Measurements from ENCODE around the gene GNAT1. TPM values are rescaled to one million over a fixed set of nuclear protein-coding genes. Genes with fewer than 3 reads are reported as not detected.

GNAT1 gene
- total and polyA plus RNA-seq, 8 donors: not detected

GRCh38 chr3:50184242-50184978, 7.0 kb upstream of the GNAT1 start:
- no peak for TF ChIP-seq POLR2AphosphoS5 (IDR thresholded peaks at IDR 0.05)
- no peak for TF ChIP-seq CTCF (IDR thresholded peaks at IDR 0.05)
- no peak for TF ChIP-seq POLR2A (IDR thresholded peaks at IDR 0.05)
- TF ChIP-seq EP300 (IDR thresholded peaks at IDR 0.05): no peak
- Histone ChIP-seq H3K27ac (no peak overlapping the region), H3K4me1 (peaks cover 10 to 50% (median 23%) of the 10 kb centered on the region in 4 donors), H3K27me3 (no peaks in the 10 kb centered on the region), H3K36me3 (peaks cover 2 to 61% (median 56%) of the 10 kb centered on the region in 4 donors), H3K9me3 (no peaks in the 10 kb centered on the region), H3K4me3 (no peak overlapping the region)
- DNase-seq: peak in 1 of 2 donors; percentile 68
- intact Hi-C loops (cut with DNase I; ENCODE audit: low total_unique reads): no loop called here
- WGBS, 5 donors: 77 to 87% (median 86%) methylated on average over 20 to 21 of the region's 21 CpGs

GRCh38 chr3:50185230-50185629, 6.2 kb upstream of the GNAT1 start:
- 80 to 100% (median 100%) methylated on average over 1 to 4 of the region's 4 CpGs for WGBS, 5 donors
- Histone ChIP-seq H3K36me3 (peaks cover 2 to 61% (median 56%) of the 10 kb centered on the region in 4 donors), H3K27ac (no peak overlapping the region), H3K27me3 (no peaks in the 10 kb centered on the region), H3K4me1 (peaks cover 8 to 46% (median 20%) of the 10 kb centered on the region in 4 donors), H3K9me3 (no peaks in the 10 kb centered on the region), H3K4me3 (no peak overlapping the region)
- intact Hi-C loops (cut with DNase I; ENCODE audit: low total_unique reads): loop anchor here (5.0 kb wide), 1 partner anchor 63 kb away; no protein-coding TSS in a partner anchor
- DNase-seq: no peak
- TF ChIP-seq EP300 (IDR thresholded peaks at IDR 0.05) (no peak), POLR2A (IDR thresholded peaks at IDR 0.05) (no peak), POLR2AphosphoS5 (IDR thresholded peaks at IDR 0.05) (no peak), CTCF (IDR thresholded peaks at IDR 0.05) (no peak)

- intact Hi-C loops (cut with DNase I; ENCODE audit: low total_unique reads): loop anchor here (5.0 kb wide), 1 partner anchor 64 kb away; no protein-coding TSS in a partner anchor
- TF ChIP-seq CTCF (IDR thresholded peaks at IDR 0.05) (no peak), EP300 (IDR thresholded peaks at IDR 0.05) (no peak), POLR2AphosphoS5 (IDR thresholded peaks at IDR 0.05) (no peak), POLR2A (IDR thresholded peaks at IDR 0.05) (no peak)
- Histone ChIP-seq H3K9me3 (no peaks in the 10 kb centered on the region), H3K36me3 (peaks cover 2 to 61% (median 56%) of the 10 kb centered on the region in 4 donors), H3K4me1 (peaks cover 0 to 37% (median 20%) of the 10 kb centered on the region in 4 donors), H3K4me3 (no peak overlapping the region), H3K27ac (no peak overlapping the region), H3K27me3 (no peaks in the 10 kb centered on the region)
- no peak for DNase-seq
- 95 to 97% (median 97%) methylated on average over 4 to 10 of the region's 10 CpGs for WGBS, 5 donors
Observed at GRCh38 chr3:50186096-50186495, 5.3 kb upstream of the GNAT1 start.

- intact Hi-C loops (cut with DNase I; ENCODE audit: low total_unique reads): loop anchor here (5.0 kb wide), 1 partner anchor 65 kb away; no protein-coding TSS in a partner anchor
- Histone ChIP-seq H3K9me3 (no peaks in the 10 kb centered on the region), H3K4me1 (peaks cover 0 to 28% (median 21%) of the 10 kb centered on the region in 4 donors), H3K27ac (no peak overlapping the region), H3K4me3 (no peak overlapping the region), H3K27me3 (peaks cover 0 to 12% (median under 1%) of the 10 kb centered on the region in 3 donors), H3K36me3 (peaks cover 2 to 57% (median 47%) of the 10 kb centered on the region in 4 donors)
- TF ChIP-seq POLR2A (IDR thresholded peaks at IDR 0.05) (no peak), CTCF (IDR thresholded peaks at IDR 0.05) (no peak), POLR2AphosphoS5 (IDR thresholded peaks at IDR 0.05) (no peak), EP300 (IDR thresholded peaks at IDR 0.05) (no peak)
- no peak for DNase-seq
- WGBS, 5 donors: 91 to 97% (median 93%) methylated on average over 11 to 19 of the region's 19 CpGs
Observed at GRCh38 chr3:50187750-50188149, 3.7 kb upstream of the GNAT1 start.
